Neuronal stem cell (in vitro differentiated cells): Measurements from ENCODE around the gene GIGYF2.

Source experiments
- DNase-seq: peaks from one replicate; pipeline ENCODE4 v3.0.0-alpha.2; 2013; ENCODE audit warnings: low spot score
- H2AFZ ChIP-seq: one replicate; pipeline ENCODE4 v1.6.1; 2013; ENCODE audit warnings: mild to moderate bottlenecking, low read length, inconsistent platforms
- H2AK5ac ChIP-seq: 2 replicates; pipeline ENCODE4 v1.6.1; 2013; ENCODE audit warnings: low read depth, mild to moderate bottlenecking, inconsistent platforms, low read length, moderate library complexity, mixed read lengths
- H2BK120ac ChIP-seq: 2 replicates; pipeline ENCODE4 v1.6.1; 2013; ENCODE audit warnings: low read depth, mild to moderate bottlenecking, inconsistent platforms, low read length, moderate library complexity, mixed read lengths
- H2BK12ac ChIP-seq: one replicate; pipeline ENCODE4 v1.6.1; 2013; ENCODE audit warnings: low read length, inconsistent platforms
- H2BK15ac ChIP-seq: 2 replicates; pipeline ENCODE4 v1.6.1; 2013; ENCODE audit warnings: mild to moderate bottlenecking, low read length, inconsistent platforms, mixed read lengths
- H2BK5ac ChIP-seq: one replicate; pipeline ENCODE4 v1.6.1; 2013; ENCODE audit warnings: inconsistent platforms, mild to moderate bottlenecking, low read length, moderate library complexity
- H3K14ac ChIP-seq: one replicate; pipeline ENCODE4 v1.6.1; 2013; ENCODE audit warnings: low read length, inconsistent platforms
- H3K18ac ChIP-seq: 2 replicates; pipeline ENCODE4 v1.6.1; 2013; ENCODE audit warnings: low read length, inconsistent platforms
- H3K23ac ChIP-seq: 2 replicates; pipeline ENCODE4 v1.6.1; 2013; ENCODE audit warnings: low read depth, mild to moderate bottlenecking, mixed read lengths, low read length, inconsistent platforms; ENCODE audit not compliant: poor library complexity
- H3K27ac ChIP-seq: replicated peaks from 3 replicates; pipeline ENCODE4 v1.5.1; 2013; ENCODE audit warnings: low read length, inconsistent platforms
- H3K27me3 ChIP-seq, 3 experiments: 2 replicates each; pipeline ENCODE4 v1.6.1; 2013; ENCODE audit warnings: low read length in 3 of 3, mild to moderate bottlenecking in 2 of 3, inconsistent platforms in 1 of 3, low read depth in 1 of 3, mixed read lengths in 1 of 3, moderate library complexity in 1 of 3; ENCODE audit not compliant: control insufficient read depth in 3 of 3, insufficient read depth in 3 of 3
- H3K36me3 ChIP-seq, 2 donors: replicated peaks in 1 of 2; 2 replicates each; pipeline ENCODE4 v1.6.1; 2013; ENCODE audit warnings: low read length in 2 of 2; ENCODE audit not compliant: control insufficient read depth in 2 of 2, insufficient read depth in 2 of 2
- H3K4ac ChIP-seq: 2 replicates; pipeline ENCODE4 v1.6.1; 2013; ENCODE audit warnings: inconsistent platforms, mild to moderate bottlenecking, low read length, moderate library complexity
- H3K4me1 ChIP-seq, 2 donors: 1 replicate in 1 of 2; 2 replicates in 1 of 2; pipeline ENCODE4 v1.6.1; 2013; ENCODE audit warnings: low read length in 2 of 2, low read depth in 1 of 2; ENCODE audit not compliant: control insufficient read depth in 2 of 2, insufficient read depth in 1 of 2
- H3K4me2 ChIP-seq: one replicate; pipeline ENCODE4 v1.6.1; 2013; ENCODE audit warnings: mild to moderate bottlenecking, low read length, inconsistent platforms; ENCODE audit not compliant: insufficient read depth, poor library complexity, severe bottlenecking
- H3K4me3 ChIP-seq, 2 donors: 2 replicates each; pipeline ENCODE4 v1.5.1; 2013; ENCODE audit warnings: low read length in 2 of 2, mild to moderate bottlenecking in 2 of 2, inconsistent platforms in 1 of 2, moderate library complexity in 1 of 2
- H3K79me1 ChIP-seq: one replicate; pipeline ENCODE4 v1.6.1; 2013; ENCODE audit warnings: low read depth, mild to moderate bottlenecking, inconsistent platforms, low read length, moderate library complexity
- H3K9ac ChIP-seq: one replicate; pipeline ENCODE4 v1.6.1; 2013; ENCODE audit warnings: mild to moderate bottlenecking, low read depth, low read length, inconsistent platforms; ENCODE audit not compliant: poor library complexity
- H3K9me3 ChIP-seq, 2 donors: replicated peaks in 1 of 2; 2 replicates each; pipeline versions ENCODE3 to v1.6.1; 2013; ENCODE audit warnings: low read length in 2 of 2, mild to moderate bottlenecking in 2 of 2, inconsistent platforms in 1 of 2, low read depth in 1 of 2, mixed read lengths in 1 of 2, moderate library complexity in 1 of 2; ENCODE audit not compliant: control insufficient read depth in 2 of 2, insufficient read depth in 1 of 2
- H4K8ac ChIP-seq: one replicate; pipeline ENCODE4 v1.6.1; 2013; ENCODE audit warnings: low read depth, mild to moderate bottlenecking, inconsistent platforms, low read length, moderate library complexity
- H4K91ac ChIP-seq: one replicate; pipeline ENCODE4 v1.6.1; 2013; ENCODE audit warnings: low read length, low read depth, mild to moderate bottlenecking, inconsistent platforms; ENCODE audit not compliant: poor library complexity
- WGBS, 2 donors: extraction: QIAGEN DNeasy Blood & Tissue Kit; methylation state at CpG; one replicate each; pipeline ENCODE4 v1.1.7; 2013; ENCODE audit warnings: missing lambda C conversion rate in 2 of 2, mixed read lengths in 1 of 2; ENCODE audit not compliant: insufficient read length in 2 of 2, insufficient replicate concordance in 1 of 2; ENCODE audit errors: extremely low coverage in 2 of 2; 5-methylcytosine and 5-hydroxymethylcytosine counted together

The GIGYF2 gene

GRCh38 chr2:232761301-232761907 lies 64.3 kb downstream of the GIGYF2 start:
- Histone ChIP-seq H3K9ac (no peak overlapping the region), H3K4ac (no peak overlapping the region), H3K4me1 (peaks cover 0 to 5% of the 10 kb centered on the region in 2 donors), H3K79me1 (no peaks in the 10 kb centered on the region), H2BK12ac (no peak overlapping the region), H3K18ac (no peak overlapping the region), H3K4me3 (no peak overlapping the region), H3K27ac (no peak overlapping the region), H4K91ac (no peak overlapping the region), H2BK5ac (no peak overlapping the region), H2AFZ (no peak overlapping the region), H3K14ac (no peak overlapping the region), H2AK5ac (no peak overlapping the region), H3K23ac (no peak overlapping the region), H3K9me3 (no peaks in the 10 kb centered on the region), H4K8ac (no peak overlapping the region), H2BK120ac (no peak overlapping the region), H3K4me2 (no peak overlapping the region), H3K27me3 (no peaks in the 10 kb centered on the region), H3K36me3 (peaks cover 12 to 91% of the 10 kb centered on the region in 2 donors), H2BK15ac (no peak overlapping the region)
- no peak for DNase-seq
- WGBS, 2 donors = no CpG with 5 or more reads among the region's 3 CpGs

- Histone ChIP-seq H3K79me1 (no peaks in the 10 kb centered on the region), H3K4me2 (no peak overlapping the region), H3K4me1 (peaks cover 0 to 5% of the 10 kb centered on the region in 2 donors), H3K4ac (no peak overlapping the region), H3K23ac (no peak overlapping the region), H3K18ac (no peak overlapping the region), H4K8ac (no peak overlapping the region), H3K4me3 (no peak overlapping the region), H3K9ac (no peak overlapping the region), H2BK12ac (no peak overlapping the region), H3K9me3 (no peaks in the 10 kb centered on the region), H2BK15ac (no peak overlapping the region), H2AFZ (no peak overlapping the region), H2BK5ac (no peak overlapping the region), H3K36me3 (peaks cover 9 to 97% of the 10 kb centered on the region in 2 donors), H2BK120ac (no peak overlapping the region), H2AK5ac (no peak overlapping the region), H4K91ac (no peak overlapping the region), H3K27me3 (no peaks in the 10 kb centered on the region), H3K27ac (no peak overlapping the region), H3K14ac (no peak overlapping the region)
- no peak for DNase-seq
- WGBS, 2 donors = no CpG with 5 or more reads among the region's 1 CpG
Measured at GRCh38 chr2:232767866-232768265, 70.7 kb downstream of the GIGYF2 start.

- H3K4me1 ChIP-seq = peaks cover 0 to 1% of the 10 kb centered on the region in 2 donors
- H2AFZ ChIP-seq = no peak overlapping the region
- H3K27me3 ChIP-seq = no peaks in the 10 kb centered on the region
- H4K91ac ChIP-seq = no peak overlapping the region
- no peak overlapping the region for H3K4me3 ChIP-seq
- H2BK5ac ChIP-seq = no peak overlapping the region
- H2AK5ac ChIP-seq = no peak overlapping the region
- DNase-seq = no peak
- H3K18ac ChIP-seq = no peak overlapping the region
- no peak overlapping the region for H3K4me2 ChIP-seq
- H3K27ac ChIP-seq = no peak overlapping the region
- H4K8ac ChIP-seq = no peak overlapping the region
- no peak overlapping the region for H2BK120ac ChIP-seq
- H3K23ac ChIP-seq = no peak overlapping the region
- H2BK15ac ChIP-seq = no peak overlapping the region
- no peak overlapping the region for H3K4ac ChIP-seq
- no peaks in the 10 kb centered on the region for H3K9me3 ChIP-seq
- H2BK12ac ChIP-seq = no peak overlapping the region
- H3K9ac ChIP-seq = no peak overlapping the region
- peaks cover 8 to 92% of the 10 kb centered on the region in 2 donors for H3K36me3 ChIP-seq
- H3K79me1 ChIP-seq = no peaks in the 10 kb centered on the region
- H3K14ac ChIP-seq = no peak overlapping the region
Measured at GRCh38 chr2:232770207-232770606, 73.1 kb downstream of the GIGYF2 start.

- no peak overlapping the region for H3K9ac ChIP-seq
- no peak overlapping the region for H2BK120ac ChIP-seq
- no CpG with 5 or more reads among the region's 1 CpG for WGBS, 2 donors
- H3K18ac ChIP-seq = no peak overlapping the region
- H2BK15ac ChIP-seq = no peak overlapping the region
- peaks cover 0 to 2% of the 10 kb centered on the region in 2 donors for H3K4me1 ChIP-seq
- H2BK5ac ChIP-seq = no peak overlapping the region
- no peak for DNase-seq
- H2AK5ac ChIP-seq = no peak overlapping the region
- H2BK12ac ChIP-seq = no peak overlapping the region
- no peak overlapping the region for H3K23ac ChIP-seq
- H3K27ac ChIP-seq = no peak overlapping the region
- peaks cover 8 to 85% of the 10 kb centered on the region in 2 donors for H3K36me3 ChIP-seq
- H3K4ac ChIP-seq = no peak overlapping the region
- H3K79me1 ChIP-seq = no peaks in the 10 kb centered on the region
- no peak overlapping the region for H4K91ac ChIP-seq
- no peak overlapping the region for H3K4me2 ChIP-seq
- H3K14ac ChIP-seq = no peak overlapping the region
- H3K4me3 ChIP-seq = no peak overlapping the region
- no peak overlapping the region for H4K8ac ChIP-seq
- no peaks in the 10 kb centered on the region for H3K27me3 ChIP-seq
- no peak overlapping the region for H2AFZ ChIP-seq
- H3K9me3 ChIP-seq = no peaks in the 10 kb centered on the region
Measured at GRCh38 chr2:232771870-232772269, 74.7 kb downstream of the GIGYF2 start.
